ENCODE data around the gene CUL1. TPM values are rescaled to one million over a fixed set of nuclear protein-coding genes. Genes with fewer than 3 reads are reported as not detected.

Gene CUL1
- total and polyA plus RNA-seq, 9 donors, result 31.9 to 51.3 (median 40.2) TPM

GRCh38 chr7:148819697-148820360, 121.1 kb downstream of the CUL1 start:
- TF ChIP-seq EP300 (IDR thresholded peaks at IDR 0.05) (no peak), CTCF (IDR thresholded peaks at IDR 0.05) (no peak), POLR2A (IDR thresholded peaks at IDR 0.05) (no peak)
- H3K27me3 ChIP-seq, result no peaks in the 10 kb centered on the region
- DNase-seq, result no peak
- H3K9me3 ChIP-seq, result no peaks in the 10 kb centered on the region
- intact Hi-C loops (cut with DNase I), result no loop called here
- H3K4me3 ChIP-seq, result no peak overlapping the region
- no peak overlapping the region for H3K27ac ChIP-seq
- WGBS, 3 donors, result 75 to 80% (median 78%) methylated on average over 6 of the region's 6 CpGs
- no peaks in the 10 kb centered on the region for H3K36me3 ChIP-seq
- no peaks in the 10 kb centered on the region for H3K4me1 ChIP-seq (ENCODE audit: insufficient read depth)

- no peak for DNase-seq
- Histone ChIP-seq H3K27me3 (no peaks in the 10 kb centered on the region), H3K27ac (no peak overlapping the region), H3K4me1 (ENCODE audit: insufficient read depth) (no peaks in the 10 kb centered on the region), H3K4me3 (no peak overlapping the region), H3K36me3 (no peaks in the 10 kb centered on the region), H3K9me3 (no peaks in the 10 kb centered on the region)
- TF ChIP-seq CTCF (IDR thresholded peaks at IDR 0.05), result no peak
- no peak for TF ChIP-seq POLR2A (IDR thresholded peaks at IDR 0.05)
- no peak for TF ChIP-seq EP300 (IDR thresholded peaks at IDR 0.05)
- intact Hi-C loops (cut with DNase I), result no loop called here
- 95 to 100% (median 99%) methylated on average over 2 of the region's 2 CpGs for WGBS, 3 donors
Measured at GRCh38 chr7:148821422-148821821, 122.7 kb downstream of the CUL1 start.

- no peak for DNase-seq
- Histone ChIP-seq H3K9me3 (no peaks in the 10 kb centered on the region), H3K27ac (no peak overlapping the region), H3K27me3 (no peaks in the 10 kb centered on the region), H3K36me3 (no peaks in the 10 kb centered on the region), H3K4me3 (no peak overlapping the region), H3K4me1 (ENCODE audit: insufficient read depth) (no peaks in the 10 kb centered on the region)
- 91 to 98% (median 93%) methylated on average over 2 of the region's 2 CpGs for WGBS, 3 donors
- no peak for TF ChIP-seq POLR2A (IDR thresholded peaks at IDR 0.05)
- no peak for TF ChIP-seq EP300 (IDR thresholded peaks at IDR 0.05)
- TF ChIP-seq CTCF (IDR thresholded peaks at IDR 0.05), result no peak
- intact Hi-C loops (cut with DNase I), result no loop called here
Measured at GRCh38 chr7:148824864-148825263, 126.2 kb downstream of the CUL1 start.

GRCh38 chr7:148825338-148825737, 126.6 kb downstream of the CUL1 start:
- Histone ChIP-seq H3K4me1 (ENCODE audit: insufficient read depth) (no peaks in the 10 kb centered on the region), H3K9me3 (no peaks in the 10 kb centered on the region), H3K4me3 (no peak overlapping the region), H3K27ac (no peak overlapping the region), H3K36me3 (no peaks in the 10 kb centered on the region), H3K27me3 (no peaks in the 10 kb centered on the region)
- no peak for DNase-seq
- WGBS, 3 donors, result 50 to 54% (median 52%) methylated on average over 5 of the region's 5 CpGs
- intact Hi-C loops (cut with DNase I), result no loop called here
- TF ChIP-seq EP300 (IDR thresholded peaks at IDR 0.05) (no peak), POLR2A (IDR thresholded peaks at IDR 0.05) (no peak), CTCF (IDR thresholded peaks at IDR 0.05) (no peak)

Data from ovary (tissue), 9 donors.